ENCODE data around the gene RPH3AL. TPM values are rescaled to one million over a fixed set of nuclear protein-coding genes. Genes with fewer than 3 reads are reported as not detected.

RPH3AL gene
- total and polyA plus RNA-seq, 4 donors, result 4.7 to 5.9 (median 5.3) TPM

GRCh38 chr17:347309-347899 lies 5.2 kb downstream of the RPH3AL start:
- Histone ChIP-seq H3K4me1 (ENCODE audit: control insufficient read depth, insufficient read depth, low read length) (peaks cover 24% of the 10 kb centered on the region), H3K4me3 (ENCODE audit: low read depth, low read length) (no peak overlapping the region), H3K27ac (ENCODE audit: low read depth, low read length) (no peak overlapping the region), H3K36me3 (ENCODE audit: control insufficient read depth, insufficient read depth, low read length) (no peaks in the 10 kb centered on the region), H3K9me3 (ENCODE audit: control insufficient read depth, insufficient read depth, low read length) (no peaks in the 10 kb centered on the region), H3K27me3 (ENCODE audit: control insufficient read depth, insufficient read depth, low read length) (no peaks in the 10 kb centered on the region)
- no CpG with 5 or more reads among the region's 5 CpGs for WGBS (ENCODE audit: insufficient coverage)
- DNase-seq (ENCODE audit: low read depth in 4 of 6, low spot score in 6 of 6), result no peak

GRCh38 chr17:345992-346785 lies 6.4 kb downstream of the RPH3AL start:
- Histone ChIP-seq H3K36me3 (ENCODE audit: control insufficient read depth, insufficient read depth, low read length) (no peaks in the 10 kb centered on the region), H3K9me3 (ENCODE audit: control insufficient read depth, insufficient read depth, low read length) (no peaks in the 10 kb centered on the region), H3K27me3 (ENCODE audit: control insufficient read depth, insufficient read depth, low read length) (no peaks in the 10 kb centered on the region), H3K27ac (ENCODE audit: low read depth, low read length) (no peak overlapping the region), H3K4me3 (ENCODE audit: low read depth, low read length) (no peak overlapping the region), H3K4me1 (ENCODE audit: control insufficient read depth, insufficient read depth, low read length) (peaks cover 17% of the 10 kb centered on the region)
- no peak for DNase-seq (ENCODE audit: low read depth in 4 of 6, low spot score in 6 of 6)
- 94% methylated on average over 3 of the region's 12 CpGs for WGBS (ENCODE audit: insufficient coverage)

- H3K36me3 ChIP-seq (ENCODE audit: control insufficient read depth, insufficient read depth, low read length), result no peaks in the 10 kb centered on the region
- H3K27ac ChIP-seq (ENCODE audit: low read depth, low read length), result no peak overlapping the region
- H3K4me3 ChIP-seq (ENCODE audit: low read depth, low read length), result no peak overlapping the region
- WGBS (ENCODE audit: insufficient coverage), result 95% methylated on average over 4 of the region's 5 CpGs
- no peaks in the 10 kb centered on the region for H3K9me3 ChIP-seq (ENCODE audit: control insufficient read depth, insufficient read depth, low read length)
- H3K27me3 ChIP-seq (ENCODE audit: control insufficient read depth, insufficient read depth, low read length), result no peaks in the 10 kb centered on the region
- H3K4me1 ChIP-seq (ENCODE audit: control insufficient read depth, insufficient read depth, low read length), result peaks cover 8% of the 10 kb centered on the region
- no peak for DNase-seq (ENCODE audit: low read depth in 4 of 6, low spot score in 6 of 6)
Measured at GRCh38 chr17:345261-345660, 7.3 kb downstream of the RPH3AL start.

DNA sequence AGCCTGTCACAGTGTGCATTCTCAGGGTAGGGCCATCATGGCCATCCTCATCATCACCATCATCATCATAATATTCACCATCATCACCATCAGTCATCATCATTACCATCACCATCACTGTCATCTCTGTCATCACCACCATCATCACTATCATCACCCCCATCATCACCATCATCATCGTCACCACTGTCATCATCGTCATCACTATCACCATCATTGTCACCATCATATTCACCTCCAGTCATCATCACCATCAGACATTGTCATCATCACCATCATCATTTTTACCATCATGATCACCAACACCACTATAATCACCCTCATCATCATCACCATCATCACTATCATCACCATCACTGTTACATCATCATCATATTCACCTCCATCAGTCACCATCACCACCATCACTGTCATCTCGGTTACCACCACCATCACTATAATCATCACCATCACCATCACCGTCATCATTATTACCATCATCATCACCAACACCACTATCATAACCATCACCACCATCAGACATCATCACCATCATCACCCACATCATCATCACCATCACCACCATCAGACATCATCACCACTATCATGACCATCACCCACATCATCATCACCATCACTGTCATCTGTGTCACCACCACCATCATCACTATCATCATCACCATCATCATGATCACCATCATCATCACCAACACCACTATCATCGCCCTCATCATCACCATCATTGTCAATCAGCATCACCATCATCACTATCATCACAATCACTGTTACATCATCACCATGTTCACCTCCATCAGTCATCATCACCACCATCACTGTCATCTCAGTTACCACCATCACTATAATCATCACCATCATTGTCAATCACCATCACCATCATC lies 8.5 kb downstream of the RPH3AL start:
- WGBS (ENCODE audit: insufficient coverage), result 99% methylated on average over 5 of the region's 5 CpGs
- Histone ChIP-seq H3K36me3 (ENCODE audit: control insufficient read depth, insufficient read depth, low read length) (no peaks in the 10 kb centered on the region), H3K27me3 (ENCODE audit: control insufficient read depth, insufficient read depth, low read length) (no peaks in the 10 kb centered on the region), H3K27ac (ENCODE audit: low read depth, low read length) (no peak overlapping the region), H3K9me3 (ENCODE audit: control insufficient read depth, insufficient read depth, low read length) (no peaks in the 10 kb centered on the region), H3K4me1 (ENCODE audit: control insufficient read depth, insufficient read depth, low read length) (peaks cover 13% of the 10 kb centered on the region), H3K4me3 (ENCODE audit: low read depth, low read length) (no peak overlapping the region)
- no peak for DNase-seq (ENCODE audit: low read depth in 4 of 6, low spot score in 6 of 6)

DNA sequence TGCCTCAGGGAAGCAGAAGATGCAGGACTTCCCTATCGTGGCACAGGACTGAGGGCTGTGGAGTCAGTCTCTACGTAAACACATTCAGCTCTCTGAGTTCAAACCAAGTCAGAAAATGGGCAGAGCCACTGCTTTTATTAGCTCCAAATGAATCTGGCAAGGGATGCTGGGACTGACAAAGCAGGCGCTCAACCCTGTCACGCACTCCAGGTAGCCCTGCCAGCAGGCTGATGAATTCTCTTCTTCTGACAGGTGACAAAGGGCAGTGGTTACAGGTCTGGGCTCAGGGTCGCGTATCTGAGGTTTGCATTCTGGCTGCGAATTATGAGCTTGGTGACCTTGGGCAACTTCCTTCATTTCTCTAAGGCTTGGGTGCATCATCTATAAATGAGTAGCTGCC lies 9.4 kb downstream of the RPH3AL start:
- Histone ChIP-seq H3K27ac (ENCODE audit: low read depth, low read length) (no peak overlapping the region), H3K4me1 (ENCODE audit: control insufficient read depth, insufficient read depth, low read length) (peaks cover 17% of the 10 kb centered on the region), H3K36me3 (ENCODE audit: control insufficient read depth, insufficient read depth, low read length) (no peaks in the 10 kb centered on the region), H3K4me3 (ENCODE audit: low read depth, low read length) (no peak overlapping the region), H3K9me3 (ENCODE audit: control insufficient read depth, insufficient read depth, low read length) (no peaks in the 10 kb centered on the region), H3K27me3 (ENCODE audit: control insufficient read depth, insufficient read depth, low read length) (no peaks in the 10 kb centered on the region)
- no peak for DNase-seq (ENCODE audit: low read depth in 4 of 6, low spot score in 6 of 6)
- WGBS (ENCODE audit: insufficient coverage), result 71% methylated on average over 7 of the region's 7 CpGs

- WGBS (ENCODE audit: insufficient coverage), result 89% methylated on average over 4 of the region's 4 CpGs
- no peak overlapping the region for H3K27ac ChIP-seq (ENCODE audit: low read depth, low read length)
- no peak for DNase-seq (ENCODE audit: low read depth in 4 of 6, low spot score in 6 of 6)
Measured at GRCh38 chr17:340074-340473, 12.5 kb downstream of the RPH3AL start.

GRCh38 chr17:339193-340061 lies 13.2 kb downstream of the RPH3AL start:
- Histone ChIP-seq H3K36me3 (ENCODE audit: control insufficient read depth, insufficient read depth, low read length) (no peaks in the 10 kb centered on the region), H3K27ac (ENCODE audit: low read depth, low read length) (no peak overlapping the region), H3K4me3 (ENCODE audit: low read depth, low read length) (no peak overlapping the region), H3K9me3 (ENCODE audit: control insufficient read depth, insufficient read depth, low read length) (no peaks in the 10 kb centered on the region), H3K27me3 (ENCODE audit: control insufficient read depth, insufficient read depth, low read length) (no peaks in the 10 kb centered on the region), H3K4me1 (ENCODE audit: control insufficient read depth, insufficient read depth, low read length) (peaks cover 48% of the 10 kb centered on the region)
- WGBS (ENCODE audit: insufficient coverage), result 80% methylated on average over 17 of the region's 23 CpGs
- no peak for DNase-seq (ENCODE audit: low read depth in 4 of 6, low spot score in 6 of 6)

More at GRCh38 chr17:340074-340473, 12.5 kb downstream of the RPH3AL start:
- Histone ChIP-seq H3K9me3 (ENCODE audit: control insufficient read depth, insufficient read depth, low read length) (no peaks in the 10 kb centered on the region), H3K4me3 (ENCODE audit: low read depth, low read length) (no peak overlapping the region), H3K36me3 (ENCODE audit: control insufficient read depth, insufficient read depth, low read length) (no peaks in the 10 kb centered on the region), H3K27me3 (ENCODE audit: control insufficient read depth, insufficient read depth, low read length) (no peaks in the 10 kb centered on the region), H3K4me1 (ENCODE audit: control insufficient read depth, insufficient read depth, low read length) (peaks cover 43% of the 10 kb centered on the region)

DNA sequence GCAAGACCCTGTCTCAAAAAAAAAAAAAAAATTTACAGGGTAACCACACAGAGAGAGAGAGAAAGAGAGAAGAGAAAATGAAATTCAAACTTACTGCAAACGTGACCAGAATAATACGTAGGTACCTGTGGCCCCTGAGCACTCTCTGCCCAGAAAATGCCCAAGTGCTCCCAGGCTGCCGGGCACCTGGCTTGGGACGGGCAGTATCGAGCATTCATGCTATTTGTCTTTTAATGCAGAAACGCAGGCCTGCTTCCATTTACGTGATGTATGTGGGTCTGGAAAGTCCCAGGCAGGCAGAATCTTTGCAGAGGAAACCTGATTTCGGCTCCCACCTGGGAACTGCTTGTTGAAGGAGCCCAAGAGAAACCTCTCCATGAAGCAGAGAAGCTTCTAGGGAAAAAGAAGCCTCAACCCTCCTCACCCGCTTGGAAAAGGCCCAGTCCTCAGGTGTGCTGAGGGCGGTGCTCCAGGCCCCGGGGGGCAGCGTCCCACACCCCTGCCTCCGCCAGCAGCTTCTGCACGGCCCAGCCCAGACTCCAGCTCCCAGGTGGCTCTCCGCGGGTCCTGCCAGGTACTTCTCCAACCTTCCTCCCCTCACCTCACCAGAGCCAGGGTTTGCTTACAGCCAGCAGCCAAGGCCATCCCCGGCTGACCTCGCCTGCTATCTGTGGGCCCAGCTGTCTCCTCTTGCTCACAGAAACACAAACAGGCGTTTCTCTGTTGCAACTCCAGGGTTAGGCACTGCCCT lies 14.0 kb downstream of the RPH3AL start:
- no peaks in the 10 kb centered on the region for H3K9me3 ChIP-seq (ENCODE audit: control insufficient read depth, insufficient read depth, low read length)
- H3K4me3 ChIP-seq (ENCODE audit: low read depth, low read length), result no peak overlapping the region
- DNase-seq (ENCODE audit: low read depth in 4 of 6, low spot score in 6 of 6), result no peak
- peaks cover 56% of the 10 kb centered on the region for H3K4me1 ChIP-seq (ENCODE audit: control insufficient read depth, insufficient read depth, low read length)
- no peaks in the 10 kb centered on the region for H3K36me3 ChIP-seq (ENCODE audit: control insufficient read depth, insufficient read depth, low read length)
- H3K27ac ChIP-seq (ENCODE audit: low read depth, low read length), result no peak overlapping the region
- no peaks in the 10 kb centered on the region for H3K27me3 ChIP-seq (ENCODE audit: control insufficient read depth, insufficient read depth, low read length)
- 79% methylated on average over 18 of the region's 19 CpGs for WGBS (ENCODE audit: insufficient coverage)

Measured in spinal cord (tissue), 10 donors.